Spinal cord (tissue), 10 donors: ENCODE results near the gene IQGAP2. TPM values are rescaled to one million over a fixed set of nuclear protein-coding genes. Genes with fewer than 3 reads are reported as not detected.
"Not testable (repeated sequence)": the region's sequence is repeated elsewhere in the genome, so short reads cannot be mapped to it uniquely, and the experiment has no call there.

ENCODE experiments used
- DNase-seq, 6 donors: peaks; one replicate each; pipeline versions ENCODE4 v3.0.0 to v3.0.0-alpha.2; 2013 to 2015; ENCODE audit warnings: low spot score in 6 of 6, low read depth in 4 of 6
- H3K27ac ChIP-seq: one replicate; pipeline ENCODE4 v1.5.1; 2013; ENCODE audit warnings: low read depth, low read length, control low read depth
- H3K27me3 ChIP-seq: one replicate; pipeline ENCODE4 v1.6.1; 2013; ENCODE audit warnings: low read length; ENCODE audit not compliant: control insufficient read depth, insufficient read depth
- H3K36me3 ChIP-seq: one replicate; pipeline ENCODE4 v1.6.1; 2013; ENCODE audit warnings: low read length; ENCODE audit not compliant: control insufficient read depth, insufficient read depth
- H3K4me1 ChIP-seq: one replicate; pipeline ENCODE4 v1.6.1; 2013; ENCODE audit warnings: low read length; ENCODE audit not compliant: control insufficient read depth, insufficient read depth
- H3K4me3 ChIP-seq: one replicate; pipeline ENCODE4 v1.5.1; 2013; ENCODE audit warnings: low read depth, low read length, control low read depth
- H3K9me3 ChIP-seq: one replicate; pipeline ENCODE4 v1.6.1; 2013; ENCODE audit warnings: low read length; ENCODE audit not compliant: control insufficient read depth, insufficient read depth
- WGBS: methylation state at CpG from one replicate; pipeline ENCODE4 v1.1.5; 2013; ENCODE audit warnings: missing lambda C conversion rate; ENCODE audit not compliant: insufficient coverage; 5-methylcytosine and 5-hydroxymethylcytosine counted together
- polyA plus RNA-seq, 2 donors: library from polyadenylated mRNA; unstranded; fragments of 120-200 nt; gene quantifications; one replicate each; pipeline ENCODE4 v1.2.1, GENCODE V29; 2013; ENCODE audit not compliant: insufficient read length in 2 of 2
- total RNA-seq, 2 donors: library from RNA; depleted of rRNA in 1 of 2; stranded (reverse); fragments of 120-200 nt in 1 of 2; fragments of >200 nt in 1 of 2; gene quantifications; one replicate each; pipeline versions ENCODE4 v1.2.3 to v1.2.4, GENCODE V29; 2013 to 2014
- donor health status: healthy.

Gene IQGAP2
- total and polyA plus RNA-seq, 4 donors = 10.5 to 21.6 (median 15.1) TPM

GRCh38 chr5:76547242-76547890 is 144.3 kb downstream of the IQGAP2 start:
- H3K4me3 ChIP-seq = no peak overlapping the region
- H3K9me3 ChIP-seq = no peaks in the 10 kb centered on the region
- DNase-seq = no peak
- peaks cover 5% of the 10 kb centered on the region for H3K4me1 ChIP-seq
- H3K36me3 ChIP-seq = no peaks in the 10 kb centered on the region
- WGBS = 63% methylated on average over 4 of the region's 4 CpGs
- no peaks in the 10 kb centered on the region for H3K27me3 ChIP-seq
- no peak overlapping the region for H3K27ac ChIP-seq

DNA sequence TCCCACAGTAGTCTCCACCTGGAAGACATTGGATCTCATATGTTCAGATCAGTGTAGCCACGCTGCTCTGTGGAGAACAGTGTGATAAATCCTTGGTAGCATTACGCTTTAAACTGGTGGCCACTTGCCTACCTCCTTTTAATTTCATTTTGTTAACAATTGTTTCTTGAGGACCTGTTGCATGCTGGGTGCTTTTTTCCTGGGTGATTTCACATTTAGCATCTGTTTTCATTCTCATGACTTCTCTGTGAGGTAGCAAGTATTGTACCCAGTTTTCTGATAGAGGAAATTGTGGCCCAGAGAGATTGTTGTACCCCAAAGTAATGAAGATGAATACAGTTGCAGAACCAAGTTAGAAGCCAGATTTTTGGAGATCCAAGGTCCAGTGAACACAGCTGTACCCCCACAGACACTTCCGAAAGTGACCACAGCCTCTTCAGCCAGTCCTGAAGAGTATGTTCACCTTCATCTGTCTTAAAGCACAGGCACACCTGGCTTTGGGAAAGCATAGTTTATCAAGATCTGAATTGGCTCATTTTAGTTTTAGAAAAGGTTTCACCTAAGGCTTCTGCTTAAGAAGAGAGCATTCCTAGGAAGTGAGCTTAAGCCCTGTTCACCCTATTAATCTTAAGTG is 144.9 kb downstream of the IQGAP2 start:
- Histone ChIP-seq H3K36me3 (no peaks in the 10 kb centered on the region), H3K4me3 (no peak overlapping the region), H3K9me3 (no peaks in the 10 kb centered on the region), H3K27ac (no peak overlapping the region), H3K27me3 (no peaks in the 10 kb centered on the region), H3K4me1 (peaks cover 5% of the 10 kb centered on the region)
- DNase-seq = no peak
- 100% methylated on average over 1 of the region's 3 CpGs for WGBS

GRCh38 chr5:76548525-76549229 is 145.6 kb downstream of the IQGAP2 start:
- H3K4me3 ChIP-seq = no peak overlapping the region
- no peaks in the 10 kb centered on the region for H3K9me3 ChIP-seq
- no peak for DNase-seq
- no peaks in the 10 kb centered on the region for H3K27me3 ChIP-seq
- peaks cover 5% of the 10 kb centered on the region for H3K4me1 ChIP-seq
- no peak overlapping the region for H3K27ac ChIP-seq
- H3K36me3 ChIP-seq = no peaks in the 10 kb centered on the region
- WGBS = 100% methylated on average over 1 of the region's 3 CpGs

DNA sequence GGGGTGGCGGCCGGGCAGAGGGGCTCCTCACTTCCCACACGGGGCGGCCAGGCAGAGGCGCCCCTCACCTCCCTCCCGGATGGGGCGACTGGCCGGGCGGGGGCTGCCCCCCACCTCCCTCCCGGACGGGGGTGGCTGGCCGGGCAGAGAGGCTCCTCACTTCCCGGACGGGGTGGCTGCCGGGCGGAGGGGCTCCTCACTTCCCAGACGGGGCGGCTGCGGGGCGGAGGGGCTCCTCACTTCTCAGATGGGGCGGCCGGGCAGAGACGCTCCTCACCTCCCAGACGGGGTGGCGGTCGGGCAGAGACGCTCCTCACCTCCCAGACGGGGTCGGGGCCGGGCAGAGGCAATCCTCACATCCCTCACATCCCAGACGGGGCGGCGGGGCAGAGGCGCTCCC is 147.8 kb downstream of the IQGAP2 start:
- not testable (repeated sequence) for H3K4me1 ChIP-seq, H3K4me3 ChIP-seq, DNase-seq, H3K36me3 ChIP-seq, H3K27me3 ChIP-seq, H3K9me3 ChIP-seq, H3K27ac ChIP-seq
- 99% methylated on average over 21 of the region's 34 CpGs for WGBS

DNA sequence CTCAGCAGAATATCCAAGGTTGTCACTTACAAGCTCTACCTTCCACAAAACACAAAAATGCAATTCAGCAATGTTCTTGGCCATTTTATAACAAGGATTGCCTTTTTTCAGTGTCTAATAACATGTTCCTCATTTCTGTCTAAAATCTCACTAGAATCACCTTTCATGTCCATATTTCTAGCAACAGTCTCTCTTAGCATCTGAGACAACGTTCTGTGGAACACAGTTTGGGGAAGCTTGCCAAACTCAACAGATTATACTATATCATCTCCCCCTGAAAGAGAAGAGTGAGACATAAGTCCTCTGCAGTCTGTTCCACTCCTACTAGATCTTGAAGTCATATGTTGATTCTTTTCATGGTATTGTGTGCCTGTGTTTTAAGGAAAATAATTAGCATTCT is 149.5 kb downstream of the IQGAP2 start:
- H3K27ac ChIP-seq = no peak overlapping the region
- no peak overlapping the region for H3K4me3 ChIP-seq
- DNase-seq = no peak
- H3K9me3 ChIP-seq = no peaks in the 10 kb centered on the region
- H3K36me3 ChIP-seq = no peaks in the 10 kb centered on the region
- no CpG with 5 or more reads among the region's 1 CpG for WGBS
- H3K27me3 ChIP-seq = no peaks in the 10 kb centered on the region
- H3K4me1 ChIP-seq = no peaks in the 10 kb centered on the region

GRCh38 chr5:76553251-76553650 is 150.2 kb downstream of the IQGAP2 start:
- Histone ChIP-seq H3K27ac (no peak overlapping the region), H3K27me3 (no peaks in the 10 kb centered on the region), H3K9me3 (no peaks in the 10 kb centered on the region), H3K4me1 (no peaks in the 10 kb centered on the region), H3K36me3 (no peaks in the 10 kb centered on the region), H3K4me3 (no peak overlapping the region)
- DNase-seq = no peak
- no CpG with 5 or more reads among the region's 2 CpGs for WGBS

DNA sequence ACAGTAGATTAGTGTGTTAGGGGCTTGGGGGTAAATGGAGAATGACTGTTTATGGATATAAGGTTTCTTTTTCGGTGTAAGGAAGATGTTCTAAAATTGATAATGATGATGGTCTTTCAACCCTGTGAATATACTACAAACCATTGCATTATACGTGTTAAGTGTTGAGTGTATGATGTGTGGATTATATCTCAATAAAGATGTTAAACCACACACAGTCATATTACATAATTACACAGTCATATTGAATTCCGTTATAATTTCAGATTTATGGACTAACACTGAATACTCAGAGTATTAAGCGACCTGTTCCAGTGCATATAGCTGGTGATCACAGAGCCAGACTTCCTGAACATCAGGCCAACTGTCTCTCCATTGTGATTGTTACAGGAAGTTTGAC is 152.0 kb downstream of the IQGAP2 start:
- no peak overlapping the region for H3K4me3 ChIP-seq
- H3K4me1 ChIP-seq = no peaks in the 10 kb centered on the region
- DNase-seq = no peak
- no peaks in the 10 kb centered on the region for H3K9me3 ChIP-seq
- WGBS = no CpG with 5 or more reads among the region's 4 CpGs
- no peaks in the 10 kb centered on the region for H3K27me3 ChIP-seq
- no peaks in the 10 kb centered on the region for H3K36me3 ChIP-seq
- no peak overlapping the region for H3K27ac ChIP-seq

- 94% methylated on average over 2 of the region's 2 CpGs for WGBS
Observed at GRCh38 chr5:76555717-76556116, 152.6 kb downstream of the IQGAP2 start.

GRCh38 chr5:76556511-76557221 is 153.6 kb downstream of the IQGAP2 start:
- H3K36me3 ChIP-seq = no peaks in the 10 kb centered on the region
- no peaks in the 10 kb centered on the region for H3K27me3 ChIP-seq
- no peak for DNase-seq
- H3K27ac ChIP-seq = no peak overlapping the region
- no peak overlapping the region for H3K4me3 ChIP-seq
- H3K9me3 ChIP-seq = no peaks in the 10 kb centered on the region
- no peaks in the 10 kb centered on the region for H3K4me1 ChIP-seq
- 50% methylated on average over 2 of the region's 4 CpGs for WGBS

More at GRCh38 chr5:76555717-76556116, 152.6 kb downstream of the IQGAP2 start:
- Histone ChIP-seq H3K4me1 (no peaks in the 10 kb centered on the region), H3K27me3 (no peaks in the 10 kb centered on the region), H3K9me3 (no peaks in the 10 kb centered on the region), H3K36me3 (no peaks in the 10 kb centered on the region), H3K4me3 (no peak overlapping the region), H3K27ac (no peak overlapping the region)
- no peak for DNase-seq
